K562 (cell line): ENCODE results near the gene USP32. TPM values are rescaled to one million over a fixed set of nuclear protein-coding genes. Genes with fewer than 3 reads are reported as not detected.
A peak's percentile ranks its signal among the peaks of the same experiment; 100 is the strongest.

ENCODE experiments used
- ESRRA ChIP-seq: fragments of 450-650 bp; IDR thresholded peaks from 2 replicates; pipeline ENCODE4 v1.6.1; 2014; ENCODE audit warnings: low read depth, mild to moderate bottlenecking, moderate library complexity, borderline replicate concordance
- HDAC6 ChIP-seq: IDR thresholded peaks from 2 replicates; pipeline ENCODE4 v1.6.1; 2012; ENCODE audit warnings: low read depth, mild to moderate bottlenecking, control low read depth, inconsistent platforms, low read length, moderate library complexity
- NR3C1 ChIP-seq: sonication (generic); formaldehyde crosslinking; IDR thresholded peaks from 2 replicates; pipeline ENCODE4 v1.8.1; 2022; ENCODE audit warnings: missing genetic modification reagents
- RUNX1 ChIP-seq: sonication (generic); IDR thresholded peaks from 2 replicates; pipeline ENCODE4 v1.6.1; 2016; ENCODE audit warnings: antibody characterized with exemption, low read depth
- polyA plus RNA-seq, 8 experiments: library from polyadenylated mRNA; depleted of rRNA in 4 of 8; stranded (reverse) in 5 of 8; unstranded in 3 of 8; fragments of >200 nt; fragmentation: Nextera tagmentation in 2 of 8; fragmentation: Illumina TruSeq in 1 of 8; extraction: Ambion mirVana in 2 of 8; extraction: Trizol in 1 of 8; gene quantifications; 2 replicates each; pipeline versions ENCODE4 v1.2.1 to v1.2.3, GENCODE V29; 2011 to 2014; ENCODE audit warnings: inconsistent platforms in 1 of 8, missing spikeins in 1 of 8
- total RNA-seq, 7 experiments: library from RNA; depleted of rRNA in 6 of 7; stranded (reverse); fragments of >200 nt in 6 of 7; fragmentation: Illumina TruSeq in 2 of 7; extraction: Trizol in 2 of 7; gene quantifications; 2 replicates each; pipeline versions ENCODE4 v1.2.1 to v1.2.3, GENCODE V29; 2011 to 2021; ENCODE audit warnings: low replicate concordance in 1 of 7
- TF ChIP-seq, protein P1 (sequence below): fragments of 450-650 bp; IDR thresholded peaks from 2 replicates; pipeline ENCODE4 v1.6.1; 2016; ENCODE audit warnings: mild to moderate bottlenecking, moderate library complexity
- TF ChIP-seq, protein P2 (sequence below): fragments of 250-450 bp; sonication (Bioruptor Pico); IDR thresholded peaks from 2 replicates; pipeline ENCODE4 v1.4.0; 2020
- TF ChIP-seq, protein P3 (sequence below): fragments of 150-350 bp; IDR thresholded peaks from 2 replicates; pipeline ENCODE4 v1.6.1; 2014; ENCODE audit warnings: low read depth, mild to moderate bottlenecking, low read length, borderline replicate concordance

USP32 gene
- total and polyA plus RNA-seq, 9 of the 15 experiments (the other 6 are each of a cell fraction or from before 2014, with no cell fraction given) = 18.0 to 69.3 (median 47.1) TPM

DNA sequence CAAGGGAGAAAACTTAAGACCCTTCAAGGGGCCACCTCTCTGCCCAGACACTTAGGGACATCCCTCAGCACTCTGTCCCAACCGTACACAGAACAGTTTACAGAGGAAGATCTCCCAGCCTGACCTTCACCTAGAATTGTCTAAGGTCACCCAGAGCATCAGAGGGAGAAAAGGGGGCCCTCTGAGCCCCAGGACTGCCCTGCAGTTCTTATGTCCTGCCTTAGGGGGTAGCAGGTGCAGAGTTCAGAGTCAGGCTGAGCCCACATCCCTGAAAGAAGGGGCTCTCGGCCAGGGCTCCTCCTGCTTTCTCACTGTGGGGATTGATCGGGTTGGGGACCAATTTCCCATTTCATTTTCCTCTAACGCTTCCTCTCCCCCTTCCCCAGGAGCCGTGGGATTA, 226.7 kb downstream of the USP32 start (continued):
- TF ChIP-seq, protein P1, sequence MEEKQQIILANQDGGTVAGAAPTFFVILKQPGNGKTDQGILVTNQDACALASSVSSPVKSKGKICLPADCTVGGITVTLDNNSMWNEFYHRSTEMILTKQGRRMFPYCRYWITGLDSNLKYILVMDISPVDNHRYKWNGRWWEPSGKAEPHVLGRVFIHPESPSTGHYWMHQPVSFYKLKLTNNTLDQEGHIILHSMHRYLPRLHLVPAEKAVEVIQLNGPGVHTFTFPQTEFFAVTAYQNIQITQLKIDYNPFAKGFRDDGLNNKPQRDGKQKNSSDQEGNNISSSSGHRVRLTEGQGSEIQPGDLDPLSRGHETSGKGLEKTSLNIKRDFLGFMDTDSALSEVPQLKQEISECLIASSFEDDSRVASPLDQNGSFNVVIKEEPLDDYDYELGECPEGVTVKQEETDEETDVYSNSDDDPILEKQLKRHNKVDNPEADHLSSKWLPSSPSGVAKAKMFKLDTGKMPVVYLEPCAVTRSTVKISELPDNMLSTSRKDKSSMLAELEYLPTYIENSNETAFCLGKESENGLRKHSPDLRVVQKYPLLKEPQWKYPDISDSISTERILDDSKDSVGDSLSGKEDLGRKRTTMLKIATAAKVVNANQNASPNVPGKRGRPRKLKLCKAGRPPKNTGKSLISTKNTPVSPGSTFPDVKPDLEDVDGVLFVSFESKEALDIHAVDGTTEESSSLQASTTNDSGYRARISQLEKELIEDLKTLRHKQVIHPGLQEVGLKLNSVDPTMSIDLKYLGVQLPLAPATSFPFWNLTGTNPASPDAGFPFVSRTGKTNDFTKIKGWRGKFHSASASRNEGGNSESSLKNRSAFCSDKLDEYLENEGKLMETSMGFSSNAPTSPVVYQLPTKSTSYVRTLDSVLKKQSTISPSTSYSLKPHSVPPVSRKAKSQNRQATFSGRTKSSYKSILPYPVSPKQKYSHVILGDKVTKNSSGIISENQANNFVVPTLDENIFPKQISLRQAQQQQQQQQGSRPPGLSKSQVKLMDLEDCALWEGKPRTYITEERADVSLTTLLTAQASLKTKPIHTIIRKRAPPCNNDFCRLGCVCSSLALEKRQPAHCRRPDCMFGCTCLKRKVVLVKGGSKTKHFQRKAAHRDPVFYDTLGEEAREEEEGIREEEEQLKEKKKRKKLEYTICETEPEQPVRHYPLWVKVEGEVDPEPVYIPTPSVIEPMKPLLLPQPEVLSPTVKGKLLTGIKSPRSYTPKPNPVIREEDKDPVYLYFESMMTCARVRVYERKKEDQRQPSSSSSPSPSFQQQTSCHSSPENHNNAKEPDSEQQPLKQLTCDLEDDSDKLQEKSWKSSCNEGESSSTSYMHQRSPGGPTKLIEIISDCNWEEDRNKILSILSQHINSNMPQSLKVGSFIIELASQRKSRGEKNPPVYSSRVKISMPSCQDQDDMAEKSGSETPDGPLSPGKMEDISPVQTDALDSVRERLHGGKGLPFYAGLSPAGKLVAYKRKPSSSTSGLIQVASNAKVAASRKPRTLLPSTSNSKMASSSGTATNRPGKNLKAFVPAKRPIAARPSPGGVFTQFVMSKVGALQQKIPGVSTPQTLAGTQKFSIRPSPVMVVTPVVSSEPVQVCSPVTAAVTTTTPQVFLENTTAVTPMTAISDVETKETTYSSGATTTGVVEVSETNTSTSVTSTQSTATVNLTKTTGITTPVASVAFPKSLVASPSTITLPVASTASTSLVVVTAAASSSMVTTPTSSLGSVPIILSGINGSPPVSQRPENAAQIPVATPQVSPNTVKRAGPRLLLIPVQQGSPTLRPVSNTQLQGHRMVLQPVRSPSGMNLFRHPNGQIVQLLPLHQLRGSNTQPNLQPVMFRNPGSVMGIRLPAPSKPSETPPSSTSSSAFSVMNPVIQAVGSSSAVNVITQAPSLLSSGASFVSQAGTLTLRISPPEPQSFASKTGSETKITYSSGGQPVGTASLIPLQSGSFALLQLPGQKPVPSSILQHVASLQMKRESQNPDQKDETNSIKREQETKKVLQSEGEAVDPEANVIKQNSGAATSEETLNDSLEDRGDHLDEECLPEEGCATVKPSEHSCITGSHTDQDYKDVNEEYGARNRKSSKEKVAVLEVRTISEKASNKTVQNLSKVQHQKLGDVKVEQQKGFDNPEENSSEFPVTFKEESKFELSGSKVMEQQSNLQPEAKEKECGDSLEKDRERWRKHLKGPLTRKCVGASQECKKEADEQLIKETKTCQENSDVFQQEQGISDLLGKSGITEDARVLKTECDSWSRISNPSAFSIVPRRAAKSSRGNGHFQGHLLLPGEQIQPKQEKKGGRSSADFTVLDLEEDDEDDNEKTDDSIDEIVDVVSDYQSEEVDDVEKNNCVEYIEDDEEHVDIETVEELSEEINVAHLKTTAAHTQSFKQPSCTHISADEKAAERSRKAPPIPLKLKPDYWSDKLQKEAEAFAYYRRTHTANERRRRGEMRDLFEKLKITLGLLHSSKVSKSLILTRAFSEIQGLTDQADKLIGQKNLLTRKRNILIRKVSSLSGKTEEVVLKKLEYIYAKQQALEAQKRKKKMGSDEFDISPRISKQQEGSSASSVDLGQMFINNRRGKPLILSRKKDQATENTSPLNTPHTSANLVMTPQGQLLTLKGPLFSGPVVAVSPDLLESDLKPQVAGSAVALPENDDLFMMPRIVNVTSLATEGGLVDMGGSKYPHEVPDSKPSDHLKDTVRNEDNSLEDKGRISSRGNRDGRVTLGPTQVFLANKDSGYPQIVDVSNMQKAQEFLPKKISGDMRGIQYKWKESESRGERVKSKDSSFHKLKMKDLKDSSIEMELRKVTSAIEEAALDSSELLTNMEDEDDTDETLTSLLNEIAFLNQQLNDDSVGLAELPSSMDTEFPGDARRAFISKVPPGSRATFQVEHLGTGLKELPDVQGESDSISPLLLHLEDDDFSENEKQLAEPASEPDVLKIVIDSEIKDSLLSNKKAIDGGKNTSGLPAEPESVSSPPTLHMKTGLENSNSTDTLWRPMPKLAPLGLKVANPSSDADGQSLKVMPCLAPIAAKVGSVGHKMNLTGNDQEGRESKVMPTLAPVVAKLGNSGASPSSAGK = no peak
- no peak for TF ChIP-seq NR3C1 (CRISPR knock-in tag)
- TF ChIP-seq, protein P2, sequence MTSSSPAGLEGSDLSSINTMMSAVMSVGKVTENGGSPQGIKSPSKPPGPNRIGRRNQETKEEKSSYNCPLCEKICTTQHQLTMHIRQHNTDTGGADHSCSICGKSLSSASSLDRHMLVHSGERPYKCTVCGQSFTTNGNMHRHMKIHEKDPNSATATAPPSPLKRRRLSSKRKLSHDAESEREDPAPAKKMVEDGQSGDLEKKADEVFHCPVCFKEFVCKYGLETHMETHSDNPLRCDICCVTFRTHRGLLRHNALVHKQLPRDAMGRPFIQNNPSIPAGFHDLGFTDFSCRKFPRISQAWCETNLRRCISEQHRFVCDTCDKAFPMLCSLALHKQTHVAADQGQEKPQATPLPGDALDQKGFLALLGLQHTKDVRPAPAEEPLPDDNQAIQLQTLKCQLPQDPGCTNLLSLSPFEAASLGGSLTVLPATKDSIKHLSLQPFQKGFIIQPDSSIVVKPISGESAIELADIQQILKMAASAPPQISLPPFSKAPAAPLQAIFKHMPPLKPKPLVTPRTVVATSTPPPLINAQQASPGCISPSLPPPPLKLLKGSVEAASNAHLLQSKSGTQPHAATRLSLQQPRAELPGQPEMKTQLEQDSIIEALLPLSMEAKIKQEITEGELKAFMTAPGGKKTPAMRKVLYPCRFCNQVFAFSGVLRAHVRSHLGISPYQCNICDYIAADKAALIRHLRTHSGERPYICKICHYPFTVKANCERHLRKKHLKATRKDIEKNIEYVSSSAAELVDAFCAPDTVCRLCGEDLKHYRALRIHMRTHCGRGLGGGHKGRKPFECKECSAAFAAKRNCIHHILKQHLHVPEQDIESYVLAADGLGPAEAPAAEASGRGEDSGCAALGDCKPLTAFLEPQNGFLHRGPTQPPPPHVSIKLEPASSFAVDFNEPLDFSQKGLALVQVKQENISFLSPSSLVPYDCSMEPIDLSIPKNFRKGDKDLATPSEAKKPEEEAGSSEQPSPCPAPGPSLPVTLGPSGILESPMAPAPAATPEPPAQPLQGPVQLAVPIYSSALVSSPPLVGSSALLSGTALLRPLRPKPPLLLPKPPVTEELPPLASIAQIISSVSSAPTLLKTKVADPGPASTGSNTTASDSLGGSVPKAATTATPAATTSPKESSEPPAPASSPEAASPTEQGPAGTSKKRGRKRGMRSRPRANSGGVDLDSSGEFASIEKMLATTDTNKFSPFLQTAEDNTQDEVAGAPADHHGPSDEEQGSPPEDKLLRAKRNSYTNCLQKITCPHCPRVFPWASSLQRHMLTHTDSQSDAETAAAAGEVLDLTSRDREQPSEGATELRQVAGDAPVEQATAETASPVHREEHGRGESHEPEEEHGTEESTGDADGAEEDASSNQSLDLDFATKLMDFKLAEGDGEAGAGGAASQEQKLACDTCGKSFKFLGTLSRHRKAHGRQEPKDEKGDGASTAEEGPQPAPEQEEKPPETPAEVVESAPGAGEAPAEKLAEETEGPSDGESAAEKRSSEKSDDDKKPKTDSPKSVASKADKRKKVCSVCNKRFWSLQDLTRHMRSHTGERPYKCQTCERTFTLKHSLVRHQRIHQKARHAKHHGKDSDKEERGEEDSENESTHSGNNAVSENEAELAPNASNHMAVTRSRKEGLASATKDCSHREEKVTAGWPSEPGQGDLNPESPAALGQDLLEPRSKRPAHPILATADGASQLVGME (CRISPR knock-in tag) = no peak
- TF ChIP-seq ESRRA = 0 out of 2 replicates have a peak, but pooled peaks have one; percentile 12
- no peak for TF ChIP-seq HDAC6
- no peak for TF ChIP-seq RUNX1
- TF ChIP-seq, protein P3, sequence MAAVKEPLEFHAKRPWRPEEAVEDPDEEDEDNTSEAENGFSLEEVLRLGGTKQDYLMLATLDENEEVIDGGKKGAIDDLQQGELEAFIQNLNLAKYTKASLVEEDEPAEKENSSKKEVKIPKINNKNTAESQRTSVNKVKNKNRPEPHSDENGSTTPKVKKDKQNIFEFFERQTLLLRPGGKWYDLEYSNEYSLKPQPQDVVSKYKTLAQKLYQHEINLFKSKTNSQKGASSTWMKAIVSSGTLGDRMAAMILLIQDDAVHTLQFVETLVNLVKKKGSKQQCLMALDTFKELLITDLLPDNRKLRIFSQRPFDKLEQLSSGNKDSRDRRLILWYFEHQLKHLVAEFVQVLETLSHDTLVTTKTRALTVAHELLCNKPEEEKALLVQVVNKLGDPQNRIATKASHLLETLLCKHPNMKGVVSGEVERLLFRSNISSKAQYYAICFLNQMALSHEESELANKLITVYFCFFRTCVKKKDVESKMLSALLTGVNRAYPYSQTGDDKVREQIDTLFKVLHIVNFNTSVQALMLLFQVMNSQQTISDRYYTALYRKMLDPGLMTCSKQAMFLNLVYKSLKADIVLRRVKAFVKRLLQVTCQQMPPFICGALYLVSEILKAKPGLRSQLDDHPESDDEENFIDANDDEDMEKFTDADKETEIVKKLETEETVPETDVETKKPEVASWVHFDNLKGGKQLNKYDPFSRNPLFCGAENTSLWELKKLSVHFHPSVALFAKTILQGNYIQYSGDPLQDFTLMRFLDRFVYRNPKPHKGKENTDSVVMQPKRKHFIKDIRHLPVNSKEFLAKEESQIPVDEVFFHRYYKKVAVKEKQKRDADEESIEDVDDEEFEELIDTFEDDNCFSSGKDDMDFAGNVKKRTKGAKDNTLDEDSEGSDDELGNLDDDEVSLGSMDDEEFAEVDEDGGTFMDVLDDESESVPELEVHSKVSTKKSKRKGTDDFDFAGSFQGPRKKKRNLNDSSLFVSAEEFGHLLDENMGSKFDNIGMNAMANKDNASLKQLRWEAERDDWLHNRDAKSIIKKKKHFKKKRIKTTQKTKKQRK = no peak
